GM10266 (cell line): ENCODE data around the gene ENO1.
"Not testable (repeated sequence)": the region's sequence is repeated elsewhere in the genome, so short reads cannot be mapped to it uniquely, and the experiment has no call there.

ENCODE experiments used
- DNase-seq: peaks from one replicate; pipeline ENCODE4 v3.0.0; 2012; ENCODE audit errors: extremely low spot score
- CTCF ChIP-seq: IDR thresholded peaks from 2 replicates; pipeline ENCODE4 v1.5.1; 2012; ENCODE audit warnings: mild to moderate bottlenecking, low read depth; ENCODE audit not compliant: control insufficient read depth, insufficient read depth; ENCODE audit errors: missing control alignments

ENO1 gene

DNA sequence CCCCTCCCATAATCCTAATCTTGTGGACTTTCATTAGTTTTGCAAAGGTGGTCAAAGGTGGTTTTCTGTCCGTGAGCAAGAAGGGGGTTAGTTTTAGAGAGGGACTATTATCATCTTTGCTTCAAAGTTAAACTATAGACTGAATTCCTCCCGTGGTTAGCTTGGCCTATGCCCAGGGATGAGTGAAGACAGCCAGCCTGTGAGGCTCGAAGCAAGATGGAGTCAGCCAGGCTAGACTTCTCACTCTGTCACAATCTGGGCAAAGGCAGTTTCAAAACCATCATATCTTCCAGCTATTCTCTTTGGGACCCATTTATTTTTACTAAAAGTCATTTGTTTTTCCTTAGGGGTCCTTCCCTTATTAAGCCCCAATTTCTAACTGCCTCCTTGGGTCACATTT lies 12.9 kb upstream of the ENO1 start:
- TF ChIP-seq CTCF = no peak
- no peak for DNase-seq

- TF ChIP-seq CTCF = no peak
- DNase-seq = no peak
Measured at GRCh38 chr1:8889925-8890785, 11.7 kb upstream of the ENO1 start.

- no peak for TF ChIP-seq CTCF
- DNase-seq = no peak
Measured at GRCh38 chr1:8889103-8889846, 10.8 kb upstream of the ENO1 start.

GRCh38 chr1:8886589-8886988 lies 8.1 kb upstream of the ENO1 start:
- no peak for DNase-seq
- TF ChIP-seq CTCF = no peak

DNA sequence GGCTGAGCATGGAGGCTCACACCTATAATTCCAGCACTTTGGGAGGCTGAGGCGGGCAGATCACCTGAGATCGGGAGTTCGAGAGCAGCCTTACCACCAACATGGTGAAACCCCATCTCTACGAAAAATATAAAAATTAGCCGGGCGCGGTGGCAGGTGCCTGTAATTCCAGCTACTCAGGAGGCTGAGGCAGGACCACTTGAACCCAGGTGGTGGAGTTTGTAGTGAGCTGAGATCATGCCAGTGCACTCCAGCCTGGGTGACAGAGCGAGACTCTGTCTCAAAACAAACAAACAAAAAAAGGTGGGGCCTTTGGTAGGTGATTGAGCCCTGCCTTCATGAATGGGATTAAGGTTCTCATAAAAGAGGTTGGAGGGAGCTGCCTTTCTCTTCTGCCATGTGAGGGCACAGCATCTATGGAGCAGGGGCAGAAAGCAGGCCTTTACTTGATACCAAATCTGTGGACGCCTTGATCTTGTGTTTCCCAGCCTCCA lies 7.6 kb upstream of the ENO1 start:
- not testable (repeated sequence) for DNase-seq

DNA sequence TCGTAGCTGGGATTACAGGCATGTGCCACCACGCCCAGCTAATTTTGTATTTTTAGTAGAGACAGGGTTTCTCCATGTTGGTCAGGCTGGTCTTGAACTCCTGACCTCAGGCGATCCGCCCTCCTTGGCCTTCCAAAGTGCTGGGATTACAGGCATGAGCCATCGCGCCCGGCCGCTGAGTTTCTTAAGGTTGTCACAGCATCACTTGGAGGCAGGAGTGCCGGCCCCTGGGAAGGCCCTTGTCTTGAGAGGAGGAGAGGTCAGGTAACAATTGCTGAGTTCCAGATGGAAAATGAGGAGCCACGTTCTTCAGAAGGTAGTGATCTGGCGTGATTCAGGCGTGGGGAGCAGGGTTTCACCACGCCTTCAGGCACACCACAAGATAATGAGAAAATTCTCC lies 5.6 kb upstream of the ENO1 start:
- not testable (repeated sequence) for DNase-seq

DNA sequence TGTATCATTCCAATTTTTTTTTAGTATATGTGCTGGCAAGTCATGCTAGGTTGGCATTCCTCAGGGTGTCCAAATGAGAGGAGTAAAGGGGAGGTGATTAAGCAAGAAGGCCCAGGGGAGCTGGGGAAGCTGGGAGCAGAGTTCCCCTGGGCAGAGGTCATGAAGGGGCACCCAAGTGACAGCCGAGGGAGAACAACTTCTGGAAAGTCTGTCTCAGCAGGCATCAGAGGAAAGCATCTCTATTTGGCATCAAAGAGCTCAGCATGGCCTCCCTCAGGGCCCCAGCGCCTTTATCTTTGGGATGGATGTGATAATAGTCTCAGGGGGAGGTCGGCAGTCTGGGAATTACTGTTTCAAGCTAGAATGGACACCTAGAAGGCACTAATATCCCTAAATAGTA lies 5.0 kb upstream of the ENO1 start:
- DNase-seq = no peak
- no peak for TF ChIP-seq CTCF
